Measurements from ENCODE around the gene POLD4.

POLD4 gene

GRCh38 chr11:67396587-67397389, 43.4 kb upstream of the POLD4 start:
- Histone ChIP-seq H3K36me3 (ENCODE audit: insufficient read depth) (no peaks in the 10 kb centered on the region), H3K4me1 (ENCODE audit: low read depth, poor library complexity, severe bottlenecking) (peaks cover 4% of the 10 kb centered on the region), H4K20me1 (ENCODE audit: insufficient read depth) (no peaks in the 10 kb centered on the region), H3K4me3 (IDR thresholded peaks at IDR 0.05; ENCODE audit: insufficient read depth, low read depth, low read length) (no peak overlapping the region), H3K9ac (no peak overlapping the region), H3K79me2 (ENCODE audit: insufficient read depth, low read depth) (peaks cover 17% of the 10 kb centered on the region), H3K4me2 (no peak overlapping the region), H3K27me3 (ENCODE audit: insufficient read depth, low read depth) (no peaks in the 10 kb centered on the region), H3K27ac (no peak overlapping the region), H2AFZ (ENCODE audit: low read depth) (no peak overlapping the region)
- no peak for TF ChIP-seq CTCF (conservative IDR thresholded peaks at IDR 0.05; ENCODE audit: low read depth, low read length)

- peaks cover 15% of the 10 kb centered on the region for H3K79me2 ChIP-seq (ENCODE audit: insufficient read depth, low read depth)
- no peak overlapping the region for H3K4me2 ChIP-seq
- H4K20me1 ChIP-seq (ENCODE audit: insufficient read depth) = no peaks in the 10 kb centered on the region
- no peak for TF ChIP-seq CTCF (conservative IDR thresholded peaks at IDR 0.05; ENCODE audit: low read depth, low read length)
- H3K27ac ChIP-seq = no peak overlapping the region
- no peaks in the 10 kb centered on the region for H3K27me3 ChIP-seq (ENCODE audit: insufficient read depth, low read depth)
- H3K9ac ChIP-seq = no peak overlapping the region
- H2AFZ ChIP-seq (ENCODE audit: low read depth) = no peak overlapping the region
- H3K4me1 ChIP-seq (ENCODE audit: low read depth, poor library complexity, severe bottlenecking) = peaks cover 4% of the 10 kb centered on the region
- H3K36me3 ChIP-seq (ENCODE audit: insufficient read depth) = no peaks in the 10 kb centered on the region
- no peak overlapping the region for H3K4me3 ChIP-seq (IDR thresholded peaks at IDR 0.05; ENCODE audit: insufficient read depth, low read depth, low read length)
Measured at GRCh38 chr11:67396259-67396581, 42.9 kb upstream of the POLD4 start.

- H3K27ac ChIP-seq = no peak overlapping the region
- H4K20me1 ChIP-seq (ENCODE audit: insufficient read depth) = no peaks in the 10 kb centered on the region
Measured at GRCh38 chr11:67395555-67396258, 42.4 kb upstream of the POLD4 start.

GRCh38 chr11:67393990-67394389, 40.6 kb upstream of the POLD4 start:
- peaks cover 4% of the 10 kb centered on the region; the same call in 1 of the 2 replicates for H3K79me2 ChIP-seq (ENCODE audit: insufficient read depth, low read depth)

More at GRCh38 chr11:67395555-67396258, 42.4 kb upstream of the POLD4 start:
- Histone ChIP-seq H3K79me2 (ENCODE audit: insufficient read depth, low read depth) (peaks cover 10% of the 10 kb centered on the region), H3K4me3 (IDR thresholded peaks at IDR 0.05; ENCODE audit: insufficient read depth, low read depth, low read length) (no peak overlapping the region), H2AFZ (ENCODE audit: low read depth) (no peak overlapping the region), H3K27me3 (ENCODE audit: insufficient read depth, low read depth) (no peaks in the 10 kb centered on the region), H3K36me3 (ENCODE audit: insufficient read depth) (no peaks in the 10 kb centered on the region), H3K9ac (no peak overlapping the region), H3K4me1 (ENCODE audit: low read depth, poor library complexity, severe bottlenecking) (peaks cover 6% of the 10 kb centered on the region), H3K4me2 (no peak overlapping the region)
- TF ChIP-seq CTCF (conservative IDR thresholded peaks at IDR 0.05; ENCODE audit: low read depth, low read length) = no peak

More at GRCh38 chr11:67393990-67394389, 40.6 kb upstream of the POLD4 start:
- H3K9ac ChIP-seq = no peak overlapping the region
- H3K4me2 ChIP-seq = no peak overlapping the region
- H4K20me1 ChIP-seq (ENCODE audit: insufficient read depth) = no peaks in the 10 kb centered on the region
- H3K36me3 ChIP-seq (ENCODE audit: insufficient read depth) = no peaks in the 10 kb centered on the region
- peaks cover 8% of the 10 kb centered on the region for H3K4me1 ChIP-seq (ENCODE audit: low read depth, poor library complexity, severe bottlenecking)
- H2AFZ ChIP-seq (ENCODE audit: low read depth) = no peak overlapping the region
- no peak overlapping the region for H3K27ac ChIP-seq
- no peaks in the 10 kb centered on the region for H3K27me3 ChIP-seq (ENCODE audit: insufficient read depth, low read depth)
- H3K4me3 ChIP-seq (IDR thresholded peaks at IDR 0.05; ENCODE audit: insufficient read depth, low read depth, low read length) = no peak overlapping the region
- TF ChIP-seq CTCF (conservative IDR thresholded peaks at IDR 0.05; ENCODE audit: low read depth, low read length) = no peak
